GM13977 (cell line): ENCODE measurements around the gene FOXI3.
"Not testable (repeated sequence)": the region's sequence is repeated elsewhere in the genome, so short reads cannot be mapped to it uniquely, and the experiment has no call there.

Experiments
- DNase-seq: peaks from one replicate; pipeline ENCODE4 v3.0.0; 2012; ENCODE audit warnings: low spot score
- CTCF ChIP-seq: IDR thresholded peaks from 2 replicates; pipeline ENCODE4 v1.5.1; 2012; ENCODE audit warnings: mild to moderate bottlenecking, control low read depth; ENCODE audit not compliant: insufficient read depth; ENCODE audit errors: extremely low read depth, missing control alignments
- in situ Hi-C: fragments of 300-500 bp; cut with MboI; formaldehyde crosslinking; loops from one replicate; pipeline ENCODE4 v1.12.0; 2022; ENCODE audit warnings: low sequenced_read_pairs, low pct_unique_long_range_greater_than_20kb, mixed read lengths, inconsistent platforms; ENCODE audit not compliant: unreplicated experiment

The FOXI3 gene

GRCh38 chr2:88442473-88442872 lies 10.0 kb downstream of the FOXI3 start:
- TF ChIP-seq CTCF: no peak
- in situ Hi-C loops: no loop called here
- no peak for DNase-seq

GRCh38 chr2:88442061-88442460 lies 10.4 kb downstream of the FOXI3 start:
- in situ Hi-C loops: no loop called here
- no peak for DNase-seq
- no peak for TF ChIP-seq CTCF

GRCh38 chr2:88437010-88437409 lies 15.5 kb downstream of the FOXI3 start:
- no peak for DNase-seq
- no peak for TF ChIP-seq CTCF
- in situ Hi-C loops: no loop called here

GRCh38 chr2:88429929-88430328 lies 22.6 kb downstream of the FOXI3 start:
- TF ChIP-seq CTCF: no peak
- DNase-seq: no peak
- in situ Hi-C loops: no loop called here

- no peak for TF ChIP-seq CTCF
- in situ Hi-C loops: no loop called here
- DNase-seq: no peak
Observed at GRCh38 chr2:88423733-88424132, 28.8 kb downstream of the FOXI3 start.

- DNase-seq, in situ Hi-C loops: not testable (repeated sequence)
Observed at GRCh38 chr2:88419051-88419450, 33.4 kb downstream of the FOXI3 start.

- DNase-seq: no peak
- no peak for TF ChIP-seq CTCF
- in situ Hi-C loops: no loop called here
Observed at GRCh38 chr2:88416016-88416663, 36.4 kb downstream of the FOXI3 start.

GRCh38 chr2:88408870-88409269 lies 43.6 kb downstream of the FOXI3 start:
- DNase-seq, in situ Hi-C loops: not testable (repeated sequence)
